Sigmoid colon (tissue), 3 donors: ENCODE data around the gene SPTBN2.

Experiments used
- POLR2A ChIP-seq, 2 donors: fragments of 450-650 bp; IDR thresholded peaks; one replicate each; pipeline ENCODE4 v1.6.1; 2016; ENCODE audit warnings: antibody characterized with exemption in 2 of 2, mild to moderate bottlenecking in 2 of 2, moderate library complexity in 2 of 2
- TF ChIP-seq, protein P1 (sequence below), 4 experiments: fragments of 450-650 bp in 3 of 4; fragments of 200-600 bp in 1 of 4; IDR thresholded peaks; one replicate each; pipeline ENCODE4 v1.5.1; 2016 to 2019; ENCODE audit warnings: antibody characterized with exemption in 4 of 4, mild to moderate bottlenecking in 3 of 4, moderate library complexity in 2 of 4

DNA sequence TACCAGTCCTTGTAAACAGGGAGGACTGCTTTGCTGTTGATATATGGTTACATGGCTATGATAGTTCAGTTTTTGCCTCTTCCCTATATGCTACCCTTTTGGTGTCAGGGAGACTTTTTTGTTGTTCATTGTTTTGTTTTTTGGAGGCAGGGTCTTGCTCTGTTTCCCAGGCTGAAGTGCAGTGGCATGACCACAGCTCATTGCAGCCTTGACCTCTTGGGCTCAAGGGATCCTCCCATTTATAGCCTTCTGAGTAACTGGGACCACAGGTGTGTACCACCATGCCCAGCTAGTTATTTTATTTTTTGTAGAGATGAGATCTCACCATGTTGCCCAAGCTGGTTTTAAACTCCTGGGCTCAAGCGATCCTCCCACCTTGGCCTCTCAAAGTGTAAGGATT lies 38.6 kb upstream of the SPTBN2 start:
- TF ChIP-seq, protein P1, sequence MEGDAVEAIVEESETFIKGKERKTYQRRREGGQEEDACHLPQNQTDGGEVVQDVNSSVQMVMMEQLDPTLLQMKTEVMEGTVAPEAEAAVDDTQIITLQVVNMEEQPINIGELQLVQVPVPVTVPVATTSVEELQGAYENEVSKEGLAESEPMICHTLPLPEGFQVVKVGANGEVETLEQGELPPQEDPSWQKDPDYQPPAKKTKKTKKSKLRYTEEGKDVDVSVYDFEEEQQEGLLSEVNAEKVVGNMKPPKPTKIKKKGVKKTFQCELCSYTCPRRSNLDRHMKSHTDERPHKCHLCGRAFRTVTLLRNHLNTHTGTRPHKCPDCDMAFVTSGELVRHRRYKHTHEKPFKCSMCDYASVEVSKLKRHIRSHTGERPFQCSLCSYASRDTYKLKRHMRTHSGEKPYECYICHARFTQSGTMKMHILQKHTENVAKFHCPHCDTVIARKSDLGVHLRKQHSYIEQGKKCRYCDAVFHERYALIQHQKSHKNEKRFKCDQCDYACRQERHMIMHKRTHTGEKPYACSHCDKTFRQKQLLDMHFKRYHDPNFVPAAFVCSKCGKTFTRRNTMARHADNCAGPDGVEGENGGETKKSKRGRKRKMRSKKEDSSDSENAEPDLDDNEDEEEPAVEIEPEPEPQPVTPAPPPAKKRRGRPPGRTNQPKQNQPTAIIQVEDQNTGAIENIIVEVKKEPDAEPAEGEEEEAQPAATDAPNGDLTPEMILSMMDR (IDR thresholded peaks at IDR 0.05): no peak
- TF ChIP-seq POLR2A (IDR thresholded peaks at IDR 0.05): no peak
